HCT116 (cell line): Measurements from ENCODE around the gene TRIM29. TPM values are rescaled to one million over a fixed set of nuclear protein-coding genes. Genes with fewer than 3 reads are reported as not detected.

Experiments used
- ATAC-seq: fragments of 200-7000 bp; cut with Tn5 transposase; 2 replicates; pipeline ENCODE4 v1.9.1; 2020; ENCODE audit warnings: mild to moderate bottlenecking, moderate library complexity
- BruUV-seq: library from RNA; stranded (reverse); fragments of 400-500 nt; replicated peaks from 2 replicates; lab custom pipeline; 2021; lab: Mats Ljungman, UMichigan
- CTCF ChIA-PET: fragments of 300-600 bp; sonication (Branson Sonifier 250); formaldehyde crosslinking; loops from one replicate; lab custom pipeline; 2021; ENCODE audit warnings: antibody characterized with exemption; lab: Charles Lee
- POLR2A ChIA-PET: fragments of 300-600, 350-600 bp; sonication (Branson Sonifier 250); formaldehyde crosslinking; loops from one replicate; lab custom pipeline; 2021; ENCODE audit warnings: antibody characterized with exemption; lab: Charles Lee
- RAD21 ChIA-PET, 2 experiments: fragments of 300-600 bp; sonication (Branson Sonifier 250); formaldehyde crosslinking; loops; one replicate each; lab custom pipeline; 2023; ENCODE audit warnings: low total read pairs in 2 of 2; ENCODE audit not compliant: uncharacterized antibody in 2 of 2, unreplicated experiment in 2 of 2, low non-redundant PET in 1 of 2; lab: Charles Lee
- DNase-seq: peaks from one replicate; pipeline ENCODE4 v3.0.0-alpha.2; 2010; ENCODE audit warnings: low read depth, low spot score
- H2AFZ ChIP-seq: fragments of 200-600 bp; shearing (Covaris generic), sonication (generic); 2 replicates; pipeline ENCODE4 v1.6.1; 2017; ENCODE audit warnings: low read depth, mixed run types, mixed read lengths, antibody characterized with exemption, low read length; ENCODE audit not compliant: poor library complexity, severe bottlenecking
- H3K27ac ChIP-seq: 2 replicates; pipeline ENCODE4 v1.5.1; 2012; ENCODE audit warnings: low read depth, low read length
- H3K27me3 ChIP-seq: fragments of 200-600 bp; sonication (generic); 2 replicates; pipeline ENCODE4 v1.6.1; 2016; ENCODE audit warnings: mixed run types, low read length, mixed read lengths; ENCODE audit not compliant: insufficient read depth
- H3K36me3 ChIP-seq, 2 experiments: fragments of 200-500 bp in 1 of 2; fragments of 200-600 bp in 1 of 2; sonication (Bioruptor generic) in 1 of 2; sonication (generic) in 1 of 2; 2 replicates each; pipeline versions ENCODE4 v1.5.1 to v1.6.1; 2014 to 2016; ENCODE audit warnings: low read length in 2 of 2, inconsistent platforms in 1 of 2, mixed read lengths in 1 of 2, mixed run types in 1 of 2; ENCODE audit not compliant: insufficient read depth in 2 of 2, control insufficient read depth in 1 of 2
- H3K4me1 ChIP-seq, 2 experiments: fragments of 200-600 bp in 1 of 2; sonication (generic) in 1 of 2; 2 replicates each; pipeline versions ENCODE4 v1.5.1 to v1.6.1; 2012 to 2017; ENCODE audit warnings: low read length in 2 of 2, inconsistent platforms in 1 of 2, mild to moderate bottlenecking in 1 of 2, mixed read lengths in 1 of 2, mixed run types in 1 of 2, moderate library complexity in 1 of 2; ENCODE audit not compliant: insufficient read depth in 2 of 2, control insufficient read depth in 1 of 2
- H3K4me2 ChIP-seq: fragments of 200-600 bp; sonication (generic); 2 replicates; pipeline ENCODE4 v1.6.1; 2017; ENCODE audit warnings: mixed run types, low read length, mixed read lengths
- H3K4me3 ChIP-seq, 2 experiments: fragments of 200-600 bp in 1 of 2; sonication (generic) in 1 of 2; replicated peaks in 1 of 2; 2 replicates each; pipeline ENCODE4 v1.5.1; 2011 to 2016; ENCODE audit warnings: low read length in 2 of 2, control low read depth in 1 of 2, low read depth in 1 of 2, mild to moderate bottlenecking in 1 of 2, mixed read lengths in 1 of 2, mixed run types in 1 of 2
- H3K79me2 ChIP-seq: fragments of 200-600 bp; sonication (generic); 2 replicates; pipeline ENCODE4 v1.6.1; 2017; ENCODE audit warnings: mild to moderate bottlenecking, mixed run types, low read length, moderate library complexity, mixed read lengths; ENCODE audit not compliant: insufficient read depth
- H3K9ac ChIP-seq: fragments of 200-600 bp; sonication (generic); 2 replicates; pipeline ENCODE4 v1.6.1; 2016; ENCODE audit warnings: low read length, mixed read lengths
- H3K9me2 ChIP-seq: fragments of 200-600 bp; sonication (generic), shearing (Covaris generic); 2 replicates; pipeline ENCODE4 v1.6.1; 2017; ENCODE audit warnings: mixed run types, mild to moderate bottlenecking, moderate library complexity; ENCODE audit not compliant: insufficient read depth
- H3K9me3 ChIP-seq, 2 experiments: fragments of 200-500 bp in 1 of 2; fragments of 200-600 bp in 1 of 2; sonication (Bioruptor generic) in 1 of 2; sonication (generic) in 1 of 2; 2 replicates each; pipeline ENCODE4 v1.6.1; 2014 to 2017; ENCODE audit warnings: low read length in 2 of 2, mixed read lengths in 2 of 2, inconsistent platforms in 1 of 2, low read depth in 1 of 2, mild to moderate bottlenecking in 1 of 2, mixed run types in 1 of 2, moderate library complexity in 1 of 2; ENCODE audit not compliant: control insufficient read depth in 1 of 2, insufficient read depth in 1 of 2
- H4K20me1 ChIP-seq: fragments of 200-600 bp; sonication (generic), shearing (Covaris generic); 2 replicates; pipeline ENCODE4 v1.6.1; 2017; ENCODE audit warnings: mixed run types, mild to moderate bottlenecking, moderate library complexity; ENCODE audit not compliant: insufficient read depth
- ATF3 ChIP-seq: IDR thresholded peaks from 2 replicates; pipeline ENCODE4 v1.6.1; 2012
- CBX3 ChIP-seq: IDR thresholded peaks from 2 replicates; pipeline ENCODE4 v1.6.1; 2012; ENCODE audit warnings: low read depth
- ELF1 ChIP-seq: IDR thresholded peaks from 2 replicates; pipeline ENCODE4 v1.6.1; 2012; ENCODE audit warnings: low read depth, borderline replicate concordance
- EZH2 ChIP-seq: fragments of 200-600 bp; sonication (generic); IDR thresholded peaks from 2 replicates; pipeline ENCODE4 v1.6.1; 2017; ENCODE audit warnings: antibody characterized with exemption, mixed run types
- JUND ChIP-seq: IDR thresholded peaks from 2 replicates; pipeline ENCODE4 v1.6.1; 2012
- POLR2A ChIP-seq: IDR thresholded peaks from 2 replicates; pipeline ENCODE4 v1.7.0; 2011; ENCODE audit warnings: borderline replicate concordance; ENCODE audit not compliant: insufficient read depth, insufficient read length; ENCODE audit errors: extremely low read depth
- SRF ChIP-seq: IDR thresholded peaks from 2 replicates; pipeline ENCODE4 v1.6.1; 2012; ENCODE audit warnings: low read depth
- ZFX ChIP-seq: fragments of 450-650 bp; IDR thresholded peaks from 2 replicates; pipeline ENCODE4 v1.6.1; 2017
- ZNF274 ChIP-seq: fragments of 200-500 bp; sonication (Bioruptor generic); IDR thresholded peaks from 2 replicates; pipeline ENCODE4 v1.6.1; 2014; ENCODE audit warnings: mild to moderate bottlenecking, low read depth, low read length, inconsistent platforms
- intact Hi-C: fragments of 100-400 bp; cut with micrococcal nuclease; formaldehyde crosslinking; loops from 2 replicates; pipeline ENCODE4 v1.10.0; 2022
- total RNA-seq: library from RNA; stranded (reverse); gene quantifications from one replicate; pipeline ENCODE4 v1.2.1, GENCODE V29; 2021; ENCODE audit not compliant: unreplicated experiment

The TRIM29 gene
- total RNA-seq, 1 experiment from 2014 or later, result 0.54 TPM

DNA sequence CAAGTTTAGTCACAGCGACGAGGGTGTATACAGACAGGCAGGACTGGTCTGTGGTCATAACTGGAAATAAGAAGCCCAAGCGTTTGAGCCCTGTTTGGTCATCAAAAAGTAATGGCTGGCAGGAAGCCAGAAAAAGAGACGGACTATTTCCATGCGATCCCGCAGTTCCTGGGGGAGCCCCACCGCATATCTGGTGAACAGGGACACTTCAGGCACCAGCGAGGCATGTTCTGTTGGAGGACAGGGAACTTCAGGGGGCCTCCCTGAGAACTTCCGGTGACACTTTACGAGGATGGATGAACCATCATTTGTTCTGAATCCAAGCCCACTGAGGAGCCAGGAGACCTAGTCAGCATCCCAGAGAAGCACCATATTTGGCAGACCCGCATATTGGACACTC, 29.7 kb upstream of the TRIM29 start:
- Histone ChIP-seq H3K4me3 (no peak overlapping the region), H3K36me3 (no peaks in the 10 kb centered on the region), H3K4me1 (peaks cover 2 to 14% of the 10 kb centered on the region in 2 experiments; a peak in 1 of 4 replicates), H2AFZ (no peak overlapping the region), H3K4me2 (no peak overlapping the region), H3K27ac (no peak overlapping the region), H3K79me2 (no peaks in the 10 kb centered on the region), H3K9me3 (no peaks in the 10 kb centered on the region), H3K9ac (no peak overlapping the region)
- intact Hi-C loops, result loop anchor here (2.0 kb wide), 1 partner anchor 501 kb away; no protein-coding TSS in a partner anchor
- ATAC-seq (no peak), DNase-seq (no peak)
- ChIA-PET POLR2A (no interaction called here), CTCF (no interaction called here), RAD21 (no interaction called here)
- BruUV-seq, result no TSS peak
- no peak for TF ChIP-seq ATF3
- no peak for TF ChIP-seq SRF
- no peak for TF ChIP-seq ZNF274
- no peak for TF ChIP-seq POLR2A
- TF ChIP-seq ZFX, result no peak
- no peak for TF ChIP-seq EZH2
- TF ChIP-seq, all 23 proteins: peak for 0
- Histone ChIP-seq H3K27me3 (no peaks in the 10 kb centered on the region), H3K9me2 (no peaks in the 10 kb centered on the region), H4K20me1 (no peaks in the 10 kb centered on the region)

DNA sequence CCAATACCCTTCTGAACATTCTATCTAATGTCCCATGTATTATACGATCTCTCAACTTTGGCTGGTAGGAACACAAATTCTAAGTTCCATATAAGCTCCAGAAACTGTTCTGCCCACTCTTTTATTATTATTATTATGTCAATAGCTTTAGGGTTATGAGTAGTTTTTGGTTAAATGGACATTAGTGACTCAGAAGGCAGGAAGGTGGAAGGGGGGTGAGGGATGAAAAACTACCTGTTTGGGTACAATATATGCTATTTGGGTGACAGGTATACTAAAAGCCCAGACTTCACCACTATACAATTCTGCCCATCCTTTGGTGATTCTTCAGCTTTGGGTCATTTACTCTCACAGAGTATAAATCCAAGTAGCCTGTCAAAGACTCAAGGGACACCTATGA, 22.5 kb upstream of the TRIM29 start:
- no peak overlapping the region for H3K27ac ChIP-seq
- H3K4me2 ChIP-seq, result no peak overlapping the region
- H3K36me3 ChIP-seq, result no peaks in the 10 kb centered on the region
- ATAC-seq, result no peak
- intact Hi-C loops, result no loop called here
- BruUV-seq, result no TSS peak
- H2AFZ ChIP-seq, result no peak overlapping the region
- no peak for DNase-seq
- H3K9me2 ChIP-seq, result no peaks in the 10 kb centered on the region
- H3K79me2 ChIP-seq, result no peaks in the 10 kb centered on the region
- H3K27me3 ChIP-seq, result no peaks in the 10 kb centered on the region
- CTCF ChIA-PET, result no interaction called here
- POLR2A ChIA-PET, result no interaction called here
- H4K20me1 ChIP-seq, result no peaks in the 10 kb centered on the region
- 0 out of 4 replicates have a peak, but pooled peaks cover 0 to 5% of the 10 kb centered on the region in 2 experiments for H3K9me3 ChIP-seq
- H3K4me1 ChIP-seq, result no peaks in the 10 kb centered on the region
- no peak overlapping the region for H3K4me3 ChIP-seq
- no peak for TF ChIP-seq CBX3
- TF ChIP-seq ZFX, result no peak
- TF ChIP-seq ELF1, result no peak
- TF ChIP-seq JUND, result no peak
- TF ChIP-seq, all 23 proteins: peak for 0
- no peak overlapping the region for H3K9ac ChIP-seq
- RAD21 ChIA-PET, result no interaction called here
